HEK293 (cell line): ENCODE data around the gene SLC13A3.
A peak's percentile ranks its signal among the peaks of the same experiment; 100 is the strongest.

Experiments
- CTCF ChIA-PET: fragments of 350-600 bp; formaldehyde crosslinking; extraction: SDS; loops from one replicate; lab custom pipeline; 2021; ENCODE audit warnings: antibody characterized with exemption; lab: Yijun Ruan, JAX
- POLR2A ChIA-PET: fragments of 300-600 bp; formaldehyde crosslinking; extraction: SDS; loops from one replicate; lab custom pipeline; 2020; ENCODE audit warnings: antibody characterized with exemption, inconsistent platforms; lab: Yijun Ruan, JAX
- H3K27ac ChIP-seq: fragments of 200-500 bp; sonication (Bioruptor generic); 2 replicates; pipeline ENCODE4 v1.5.1; 2014; ENCODE audit warnings: low read depth, low read length, control low read depth, inconsistent platforms; ENCODE audit errors: extremely low read depth
- H3K36me3 ChIP-seq, 2 experiments: fragments of 200-500 bp in 1 of 2; sonication (Bioruptor generic) in 1 of 2; 1 replicate in 1 of 2; 2 replicates in 1 of 2; pipeline ENCODE4 v1.5.1; 2014 to 2017; ENCODE audit warnings: inconsistent platforms in 2 of 2, low read length in 2 of 2; ENCODE audit not compliant: control insufficient read depth in 2 of 2, insufficient read depth in 1 of 2
- H3K4me1 ChIP-seq: fragments of 200-500 bp; sonication (Bioruptor generic); 2 replicates; pipeline ENCODE4 v1.5.1; 2014; ENCODE audit warnings: mild to moderate bottlenecking, low read length, inconsistent platforms; ENCODE audit not compliant: control insufficient read depth, insufficient read depth
- H3K4me3 ChIP-seq: 2 replicates; pipeline ENCODE4 v1.5.1; 2011; ENCODE audit warnings: low read depth, mild to moderate bottlenecking, control low read depth, low read length, moderate library complexity
- H3K9me3 ChIP-seq: fragments of 200-500 bp; sonication (Bioruptor generic); 2 replicates; pipeline ENCODE4 v1.5.1; 2014; ENCODE audit warnings: low read depth, low read length, inconsistent platforms; ENCODE audit not compliant: control insufficient read depth, insufficient read depth
- BCL11B ChIP-seq: fragments of 450-650 bp; formaldehyde crosslinking; IDR thresholded peaks from 2 replicates; pipeline ENCODE4 v1.5.1; 2016; ENCODE audit warnings: low read depth, missing biosample characterization, missing genetic modification characterization
- GLIS1 ChIP-seq: fragments of 450-650 bp; formaldehyde crosslinking; IDR thresholded peaks from 2 replicates; pipeline ENCODE4 v1.5.1; 2016; ENCODE audit warnings: missing biosample characterization, missing genetic modification characterization
- SCRT1 ChIP-seq: fragments of 450-650 bp; formaldehyde crosslinking; IDR thresholded peaks from 2 replicates; pipeline ENCODE4 v1.5.1; 2016; ENCODE audit warnings: missing biosample characterization, missing genetic modification characterization, borderline replicate concordance
- SCRT2 ChIP-seq: fragments of 450-650 bp; formaldehyde crosslinking; IDR thresholded peaks from 2 replicates; pipeline ENCODE4 v1.5.1; 2016; ENCODE audit warnings: missing biosample characterization, missing genetic modification characterization
- ZFHX2 ChIP-seq: fragments of 450-650 bp; formaldehyde crosslinking; conservative IDR thresholded peaks from 2 replicates; pipeline ENCODE4 v1.5.1; 2016; ENCODE audit warnings: missing biosample characterization, missing genetic modification characterization
- ZNF140 ChIP-seq: fragments of 450-650 bp; formaldehyde crosslinking; IDR thresholded peaks from 2 replicates; pipeline ENCODE4 v1.5.1; 2016; ENCODE audit warnings: missing biosample characterization, missing genetic modification characterization
- ZNF174 ChIP-seq: fragments of 450-650 bp; formaldehyde crosslinking; IDR thresholded peaks from 2 replicates; pipeline ENCODE4 v1.5.0; 2017; ENCODE audit warnings: missing biosample characterization, mild to moderate bottlenecking, missing genetic modification characterization
- ZNF175 ChIP-seq: fragments of 450-650 bp; formaldehyde crosslinking; IDR thresholded peaks from 2 replicates; pipeline ENCODE4 v1.5.1; 2016; ENCODE audit warnings: missing biosample characterization, missing genetic modification characterization
- ZNF266 ChIP-seq: fragments of 450-650 bp; formaldehyde crosslinking; IDR thresholded peaks from 2 replicates; pipeline ENCODE4 v1.5.1; 2016; ENCODE audit warnings: missing biosample characterization, missing genetic modification characterization, low read depth
- ZNF354C ChIP-seq: fragments of 450-650 bp; formaldehyde crosslinking; IDR thresholded peaks from 2 replicates; pipeline ENCODE4 v1.5.1; 2016; ENCODE audit warnings: missing biosample characterization, missing genetic modification characterization, low read depth, borderline replicate concordance
- ZNF529 ChIP-seq: fragments of 450-650 bp; formaldehyde crosslinking; IDR thresholded peaks from 2 replicates; pipeline ENCODE4 v1.5.1; 2017; ENCODE audit warnings: missing genetic modification characterization, missing biosample characterization; ENCODE audit not compliant: insufficient replicate concordance
- ZNF560 ChIP-seq: fragments of 450-650 bp; formaldehyde crosslinking; IDR thresholded peaks from 2 replicates; pipeline ENCODE4 v1.5.1; 2017; ENCODE audit warnings: missing biosample characterization, missing genetic modification characterization, borderline replicate concordance
- ZNF621 ChIP-seq: fragments of 450-650 bp; formaldehyde crosslinking; IDR thresholded peaks from 2 replicates; pipeline ENCODE4 v1.5.1; 2017; ENCODE audit warnings: missing biosample characterization, missing genetic modification characterization
- ZNF664 ChIP-seq: fragments of 450-650 bp; formaldehyde crosslinking; IDR thresholded peaks from 2 replicates; pipeline ENCODE4 v1.5.1; 2016; ENCODE audit warnings: missing biosample characterization, missing genetic modification characterization
- ZNF677 ChIP-seq: fragments of 450-650 bp; IDR thresholded peaks from 2 replicates; pipeline ENCODE4 v1.5.0; 2018; ENCODE audit warnings: missing biosample characterization, mild to moderate bottlenecking, missing genetic modification characterization, moderate library complexity
- ZNF747 ChIP-seq: fragments of 450-650 bp; formaldehyde crosslinking; IDR thresholded peaks from 2 replicates; pipeline ENCODE4 v1.5.1; 2016; ENCODE audit warnings: missing biosample characterization, missing genetic modification characterization
- ZXDB ChIP-seq: fragments of 450-650 bp; formaldehyde crosslinking; IDR thresholded peaks from 2 replicates; pipeline ENCODE4 v1.5.1; 2016; ENCODE audit warnings: missing biosample characterization, missing genetic modification characterization
- TF ChIP-seq, protein P1 (sequence below): fragments of 450-650 bp; IDR thresholded peaks from 2 replicates; pipeline ENCODE4 v1.5.1; 2018; ENCODE audit warnings: missing biosample characterization, missing genetic modification characterization
- TF ChIP-seq, protein P2 (sequence below): fragments of 450-650 bp; formaldehyde crosslinking; IDR thresholded peaks from 2 replicates; pipeline ENCODE4 v1.5.1; 2017; ENCODE audit warnings: missing biosample characterization, missing genetic modification characterization

Gene SLC13A3

DNA sequence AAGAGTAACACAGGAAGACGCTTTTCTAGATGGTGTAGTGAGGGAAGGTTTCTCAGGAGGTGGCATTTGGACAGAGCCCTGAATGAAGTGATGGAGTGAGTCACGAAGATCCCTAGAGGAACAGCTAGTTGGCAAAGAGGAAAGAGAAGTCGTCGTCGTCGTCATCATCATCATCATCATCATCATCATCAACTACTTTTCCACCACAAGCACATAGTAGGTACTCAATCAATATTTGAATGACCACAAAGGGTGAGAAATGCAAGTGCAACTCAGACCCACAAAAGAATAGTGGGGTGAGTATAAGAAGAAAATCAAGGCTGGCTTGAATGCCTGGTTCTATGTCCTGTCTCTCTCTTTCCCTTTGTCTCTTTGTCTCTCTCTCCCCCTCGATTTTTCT is 72.5 kb downstream of the SLC13A3 start:
- TF ChIP-seq, protein P1, sequence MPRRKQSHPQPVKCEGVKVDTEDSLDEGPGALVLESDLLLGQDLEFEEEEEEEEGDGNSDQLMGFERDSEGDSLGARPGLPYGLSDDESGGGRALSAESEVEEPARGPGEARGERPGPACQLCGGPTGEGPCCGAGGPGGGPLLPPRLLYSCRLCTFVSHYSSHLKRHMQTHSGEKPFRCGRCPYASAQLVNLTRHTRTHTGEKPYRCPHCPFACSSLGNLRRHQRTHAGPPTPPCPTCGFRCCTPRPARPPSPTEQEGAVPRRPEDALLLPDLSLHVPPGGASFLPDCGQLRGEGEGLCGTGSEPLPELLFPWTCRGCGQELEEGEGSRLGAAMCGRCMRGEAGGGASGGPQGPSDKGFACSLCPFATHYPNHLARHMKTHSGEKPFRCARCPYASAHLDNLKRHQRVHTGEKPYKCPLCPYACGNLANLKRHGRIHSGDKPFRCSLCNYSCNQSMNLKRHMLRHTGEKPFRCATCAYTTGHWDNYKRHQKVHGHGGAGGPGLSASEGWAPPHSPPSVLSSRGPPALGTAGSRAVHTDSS (tag by site-specific recombination), result peak; percentile 69
- no peak for TF ChIP-seq ZNF621 (tag by site-specific recombination)
- no peaks in the 10 kb centered on the region for H3K9me3 ChIP-seq
- CTCF ChIA-PET, result interaction anchor here (0.7 to 1.2 kb wide), 2 partner anchors 54 to 67 kb away, joined by 4 read pairs; no protein-coding TSS in a partner anchor
- no peaks in the 10 kb centered on the region for H3K4me1 ChIP-seq
- POLR2A ChIA-PET, result no interaction called here
- no peak overlapping the region for H3K27ac ChIP-seq
- no peaks in the 10 kb centered on the region for H3K36me3 ChIP-seq
- H3K4me3 ChIP-seq, result no peak overlapping the region

DNA sequence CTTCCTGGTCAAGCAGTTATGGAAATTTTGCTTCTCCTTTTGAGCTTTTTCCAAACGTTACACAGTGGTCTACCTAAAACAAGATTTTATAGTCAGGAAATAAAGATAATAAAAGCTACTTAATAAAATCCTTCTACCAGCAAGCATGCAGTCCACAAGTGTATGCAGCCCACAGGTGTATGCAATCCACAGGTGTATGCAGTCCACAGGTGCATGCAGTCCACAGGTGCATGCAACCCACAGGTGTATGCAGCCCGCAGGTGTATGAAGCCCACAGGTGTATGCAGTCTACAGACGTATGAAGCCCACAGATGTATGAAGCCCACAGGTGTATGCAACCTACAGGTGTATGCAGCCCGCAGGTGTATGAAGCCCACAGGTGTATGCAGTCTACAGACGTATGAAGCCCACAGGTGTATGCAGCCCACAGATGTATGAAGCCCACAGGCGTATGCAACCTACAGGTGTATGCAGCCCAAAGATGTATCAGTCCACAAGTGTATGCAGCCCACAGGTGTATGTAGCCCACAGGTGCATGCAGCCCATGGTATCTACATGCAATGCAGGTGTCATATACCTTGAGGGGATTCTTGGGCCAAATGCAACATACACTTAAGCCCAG is 74.4 kb downstream of the SLC13A3 start:
- ChIA-PET CTCF (no interaction called here), POLR2A (no interaction called here)
- Histone ChIP-seq H3K9me3 (no peaks in the 10 kb centered on the region), H3K27ac (no peak overlapping the region), H3K4me1 (no peaks in the 10 kb centered on the region), H3K4me3 (no peak overlapping the region), H3K36me3 (no peaks in the 10 kb centered on the region)
- TF ChIP-seq ZNF266 (tag by site-specific recombination), result no peak
- peak; percentile 79 for TF ChIP-seq SCRT2
- TF ChIP-seq SCRT1 (tag by site-specific recombination), result peak; percentile 80

DNA sequence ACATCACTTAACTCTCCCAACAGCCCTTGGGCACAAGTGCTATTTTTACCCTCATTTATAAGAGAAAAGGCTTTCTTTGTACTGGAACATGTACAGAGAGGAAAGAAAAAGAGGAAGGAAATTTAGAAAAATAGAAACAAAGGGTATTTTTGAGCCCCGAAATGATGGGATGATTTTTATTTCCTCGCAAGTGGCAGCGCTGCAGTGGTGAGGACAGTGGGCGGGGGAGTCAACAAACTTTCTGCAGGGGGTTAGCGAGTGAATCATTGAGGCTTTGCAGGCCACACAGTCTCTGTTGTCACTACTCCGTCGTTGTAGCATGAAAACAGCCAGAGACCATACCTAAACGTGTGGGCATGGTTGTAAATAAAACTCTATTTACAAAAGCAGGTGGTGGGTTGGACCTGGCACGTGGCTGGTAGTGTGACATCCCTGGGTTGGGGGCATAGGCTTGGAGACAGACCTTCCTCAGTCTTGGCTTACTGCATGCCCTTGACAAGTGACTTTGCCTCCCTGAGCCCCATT is 75.3 kb downstream of the SLC13A3 start:
- POLR2A ChIA-PET, result interaction anchor here (0.6 kb wide), 1 partner anchor 554 kb away, joined by 3 read pairs; no protein-coding TSS in a partner anchor
- CTCF ChIA-PET, result no interaction called here
- no peaks in the 10 kb centered on the region for H3K9me3 ChIP-seq

DNA sequence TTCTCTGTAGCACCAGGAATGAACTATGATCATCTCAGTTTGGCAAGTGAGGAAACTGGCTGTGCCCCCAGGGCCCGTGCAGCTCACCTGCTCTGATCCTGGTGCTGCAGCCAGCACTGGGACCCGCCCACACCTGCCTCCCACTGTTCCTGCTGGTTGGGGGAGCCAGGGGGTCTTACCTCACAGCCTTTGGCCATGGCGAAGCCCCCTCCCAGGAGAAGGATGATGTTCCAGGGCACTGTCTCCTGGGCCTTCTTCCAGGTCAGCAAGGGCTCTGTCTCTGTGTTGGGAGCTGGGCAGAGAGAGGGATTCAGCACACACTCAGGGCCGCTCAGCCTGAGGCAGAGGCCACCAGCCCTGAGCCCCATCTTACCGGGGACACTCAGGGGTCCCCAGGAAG is 75.9 kb downstream of the SLC13A3 start:
- Histone ChIP-seq H3K9me3 (no peaks in the 10 kb centered on the region), H3K4me1 (no peaks in the 10 kb centered on the region), H3K27ac (no peak overlapping the region), H3K36me3 (no peaks in the 10 kb centered on the region), H3K4me3 (no peak overlapping the region)
- CTCF ChIA-PET, result interaction anchor here (0.7 to 1.3 kb wide), 2 partner anchors 13 to 19 kb away, joined by 3 to 5 read pairs; no protein-coding TSS in a partner anchor
- POLR2A ChIA-PET, result interaction anchor here (0.6 kb wide), 1 partner anchor 553 kb away, joined by 3 read pairs; no protein-coding TSS in a partner anchor
- TF ChIP-seq GLIS1 (no peak), ZFHX2 (tag by site-specific recombination) (0 out of 2 replicates have a peak, but pooled peaks have one; percentile 17), ZNF174 (tag by site-specific recombination) (no peak), ZXDB (tag by site-specific recombination) (no peak), BCL11B (tag by site-specific recombination) (no peak), ZNF354C (tag by site-specific recombination) (no peak), ZNF175 (tag by site-specific recombination) (no peak)
- TF ChIP-seq, protein P2, sequence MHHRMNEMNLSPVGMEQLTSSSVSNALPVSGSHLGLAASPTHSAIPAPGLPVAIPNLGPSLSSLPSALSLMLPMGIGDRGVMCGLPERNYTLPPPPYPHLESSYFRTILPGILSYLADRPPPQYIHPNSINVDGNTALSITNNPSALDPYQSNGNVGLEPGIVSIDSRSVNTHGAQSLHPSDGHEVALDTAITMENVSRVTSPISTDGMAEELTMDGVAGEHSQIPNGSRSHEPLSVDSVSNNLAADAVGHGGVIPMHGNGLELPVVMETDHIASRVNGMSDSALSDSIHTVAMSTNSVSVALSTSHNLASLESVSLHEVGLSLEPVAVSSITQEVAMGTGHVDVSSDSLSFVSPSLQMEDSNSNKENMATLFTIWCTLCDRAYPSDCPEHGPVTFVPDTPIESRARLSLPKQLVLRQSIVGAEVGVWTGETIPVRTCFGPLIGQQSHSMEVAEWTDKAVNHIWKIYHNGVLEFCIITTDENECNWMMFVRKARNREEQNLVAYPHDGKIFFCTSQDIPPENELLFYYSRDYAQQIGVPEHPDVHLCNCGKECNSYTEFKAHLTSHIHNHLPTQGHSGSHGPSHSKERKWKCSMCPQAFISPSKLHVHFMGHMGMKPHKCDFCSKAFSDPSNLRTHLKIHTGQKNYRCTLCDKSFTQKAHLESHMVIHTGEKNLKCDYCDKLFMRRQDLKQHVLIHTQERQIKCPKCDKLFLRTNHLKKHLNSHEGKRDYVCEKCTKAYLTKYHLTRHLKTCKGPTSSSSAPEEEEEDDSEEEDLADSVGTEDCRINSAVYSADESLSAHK (tag by site-specific recombination), result no peak
- TF ChIP-seq, all 188 proteins: peak for 1

More for the DNA sequence above, 75.3 kb downstream of the SLC13A3 start:
- Histone ChIP-seq H3K4me1 (no peaks in the 10 kb centered on the region), H3K4me3 (no peak overlapping the region), H3K36me3 (no peaks in the 10 kb centered on the region)
- TF ChIP-seq ZNF560 (tag by site-specific recombination) (no peak), ZNF140 (tag by site-specific recombination) (no peak), ZNF664 (tag by site-specific recombination) (no peak), ZNF677 (tag by site-specific recombination) (no peak), ZNF747 (no peak), ZFHX2 (tag by site-specific recombination) (peak; percentile 64), ZNF529 (no peak)
- TF ChIP-seq, all 188 proteins: peak for 1
- H3K27ac ChIP-seq, result no peak overlapping the region
